Mononuclear cell (primary cell): ENCODE measurements around the gene NPHP3. TPM values are rescaled to one million over a fixed set of nuclear protein-coding genes. Genes with fewer than 3 reads are reported as not detected.
A peak's percentile ranks its signal among the peaks of the same experiment; 100 is the strongest.
"Not testable (repeated sequence)": the region's sequence is repeated elsewhere in the genome, so short reads cannot be mapped to it uniquely, and the experiment has no call there.

Experiments used
- H3K27me3 ChIP-seq: 2 replicates; pipeline ENCODE4 v1.6.0; 2011; ENCODE audit warnings: low read length, control low read depth; ENCODE audit not compliant: insufficient read depth
- H3K4me1 ChIP-seq: 2 replicates; pipeline ENCODE4 v1.5.1; 2011; ENCODE audit warnings: mild to moderate bottlenecking, low read length, control low read depth; ENCODE audit not compliant: insufficient read depth
- H3K4me3 ChIP-seq: 2 replicates; pipeline ENCODE4 v1.5.1; 2011; ENCODE audit warnings: mild to moderate bottlenecking, low read length, moderate library complexity
- H3K9me3 ChIP-seq: 2 replicates; pipeline ENCODE4 v1.5.1; 2011; ENCODE audit warnings: low read depth, mild to moderate bottlenecking, control low read depth, low read length
- total RNA-seq: library from RNA; depleted of rRNA; stranded (reverse); fragments of >200 nt; gene quantifications from one replicate; pipeline ENCODE4 v1.2.3, GENCODE V29; 2012

The NPHP3 gene, protein sequence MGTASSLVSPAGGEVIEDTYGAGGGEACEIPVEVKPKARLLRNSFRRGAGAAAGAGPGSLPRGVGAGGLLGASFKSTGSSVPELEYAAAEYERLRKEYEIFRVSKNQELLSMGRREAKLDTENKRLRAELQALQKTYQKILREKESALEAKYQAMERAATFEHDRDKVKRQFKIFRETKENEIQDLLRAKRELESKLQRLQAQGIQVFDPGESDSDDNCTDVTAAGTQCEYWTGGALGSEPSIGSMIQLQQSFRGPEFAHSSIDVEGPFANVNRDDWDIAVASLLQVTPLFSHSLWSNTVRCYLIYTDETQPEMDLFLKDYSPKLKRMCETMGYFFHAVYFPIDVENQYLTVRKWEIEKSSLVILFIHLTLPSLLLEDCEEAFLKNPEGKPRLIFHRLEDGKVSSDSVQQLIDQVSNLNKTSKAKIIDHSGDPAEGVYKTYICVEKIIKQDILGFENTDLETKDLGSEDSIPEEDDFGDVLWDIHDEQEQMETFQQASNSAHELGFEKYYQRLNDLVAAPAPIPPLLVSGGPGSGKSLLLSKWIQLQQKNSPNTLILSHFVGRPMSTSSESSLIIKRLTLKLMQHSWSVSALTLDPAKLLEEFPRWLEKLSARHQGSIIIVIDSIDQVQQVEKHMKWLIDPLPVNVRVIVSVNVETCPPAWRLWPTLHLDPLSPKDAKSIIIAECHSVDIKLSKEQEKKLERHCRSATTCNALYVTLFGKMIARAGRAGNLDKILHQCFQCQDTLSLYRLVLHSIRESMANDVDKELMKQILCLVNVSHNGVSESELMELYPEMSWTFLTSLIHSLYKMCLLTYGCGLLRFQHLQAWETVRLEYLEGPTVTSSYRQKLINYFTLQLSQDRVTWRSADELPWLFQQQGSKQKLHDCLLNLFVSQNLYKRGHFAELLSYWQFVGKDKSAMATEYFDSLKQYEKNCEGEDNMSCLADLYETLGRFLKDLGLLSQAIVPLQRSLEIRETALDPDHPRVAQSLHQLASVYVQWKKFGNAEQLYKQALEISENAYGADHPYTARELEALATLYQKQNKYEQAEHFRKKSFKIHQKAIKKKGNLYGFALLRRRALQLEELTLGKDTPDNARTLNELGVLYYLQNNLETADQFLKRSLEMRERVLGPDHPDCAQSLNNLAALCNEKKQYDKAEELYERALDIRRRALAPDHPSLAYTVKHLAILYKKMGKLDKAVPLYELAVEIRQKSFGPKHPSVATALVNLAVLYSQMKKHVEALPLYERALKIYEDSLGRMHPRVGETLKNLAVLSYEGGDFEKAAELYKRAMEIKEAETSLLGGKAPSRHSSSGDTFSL (N-terminal part only)
- total RNA-seq: 27.3 TPM

DNA sequence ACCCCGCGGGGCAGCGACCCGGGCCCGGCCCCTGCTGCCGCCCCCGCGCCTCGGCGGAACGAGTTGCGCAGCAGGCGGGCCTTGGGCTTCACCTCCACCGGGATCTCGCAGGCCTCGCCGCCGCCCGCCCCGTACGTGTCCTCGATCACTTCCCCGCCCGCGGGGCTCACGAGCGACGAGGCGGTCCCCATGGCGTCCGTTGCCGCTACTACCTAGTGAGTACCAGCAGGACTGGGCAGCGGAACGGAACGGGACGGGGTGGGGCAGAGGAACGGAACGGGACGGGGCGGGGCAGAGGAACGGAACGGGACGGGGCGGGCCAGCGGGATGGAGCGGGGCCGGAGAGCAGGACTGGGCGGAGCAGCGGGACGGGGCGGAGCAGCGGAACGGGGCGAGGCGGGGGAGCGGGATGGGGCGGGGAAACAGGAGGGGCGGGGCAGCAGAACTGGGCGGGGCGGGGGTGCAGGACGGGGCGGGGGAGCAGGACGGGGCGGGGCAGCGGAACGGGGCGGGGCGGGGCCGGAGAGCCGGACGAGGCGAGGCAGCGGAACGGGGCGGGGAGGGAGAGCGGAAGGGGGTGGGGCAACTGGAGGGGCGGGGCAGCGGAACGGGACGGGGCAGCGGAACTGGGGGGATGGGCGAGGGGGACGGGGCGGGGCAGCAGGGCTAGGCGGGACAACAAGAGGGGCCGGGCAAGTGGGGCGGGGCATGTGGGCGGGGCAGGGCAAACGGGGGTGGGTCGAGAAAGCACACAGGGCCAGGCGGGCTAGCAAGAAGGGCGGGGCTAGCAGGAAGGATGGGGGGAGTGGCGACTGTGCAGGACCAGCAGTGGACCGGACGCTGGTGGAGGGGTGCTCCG is at the start of gene NPHP3:
NPHP3 (minus strand) TSS at position 245 of the 859 bp plus-strand sequence; CDS start at position 191, 54 bp downstream.
- Histone ChIP-seq H3K9me3 (no peaks in the 10 kb centered on the region), H3K4me3 (peak within 1 kb of the TSS; percentile 71), H3K27me3 (no peaks in the 10 kb centered on the region), H3K4me1 (peaks cover 23% of the 10 kb centered on the region)

GRCh38 chr3:132758740-132759139 is 36.5 kb upstream of the NPHP3 start:
- no peak overlapping the region for H3K4me3 ChIP-seq
- no peaks in the 10 kb centered on the region for H3K27me3 ChIP-seq
- no peaks in the 10 kb centered on the region for H3K4me1 ChIP-seq
- H3K9me3 ChIP-seq: no peaks in the 10 kb centered on the region

GRCh38 chr3:132756108-132756650 is 34.0 kb upstream of the NPHP3 start:
- Histone ChIP-seq H3K4me3 (no peak overlapping the region), H3K9me3 (no peaks in the 10 kb centered on the region), H3K4me1 (no peaks in the 10 kb centered on the region), H3K27me3 (no peaks in the 10 kb centered on the region)

- H3K9me3 ChIP-seq: no peaks in the 10 kb centered on the region
- H3K4me3 ChIP-seq: no peak overlapping the region
- peaks cover 3% of the 10 kb centered on the region for H3K27me3 ChIP-seq
- H3K4me1 ChIP-seq: no peaks in the 10 kb centered on the region
These were observed 31.7 kb upstream of the NPHP3 start for GRCh38 chr3:132753946-132754345.

DNA sequence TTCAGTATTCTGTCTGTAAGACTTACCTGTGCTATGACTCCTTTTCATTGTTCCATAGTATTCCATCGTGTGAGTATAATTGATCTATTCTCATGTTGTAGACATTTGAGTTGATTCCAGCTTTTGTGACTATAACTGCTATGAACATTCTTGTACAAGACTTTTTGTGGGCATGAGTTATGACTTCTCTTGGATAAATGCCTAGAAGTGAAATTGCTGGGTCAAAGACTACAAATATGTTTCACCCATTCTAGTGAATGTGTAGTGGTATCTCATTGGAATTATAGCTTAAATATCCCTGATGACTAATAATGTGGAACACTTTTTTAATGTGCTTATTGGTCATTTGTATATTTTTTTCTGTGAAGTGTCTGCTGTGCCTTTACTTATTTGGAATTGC is 27.6 kb upstream of the NPHP3 start:
- H3K9me3 ChIP-seq: no peaks in the 10 kb centered on the region
- H3K27me3 ChIP-seq: peaks cover 3% of the 10 kb centered on the region
- no peak overlapping the region for H3K4me3 ChIP-seq
- no peaks in the 10 kb centered on the region for H3K4me1 ChIP-seq

GRCh38 chr3:132746720-132747119 is 24.5 kb upstream of the NPHP3 start:
- H3K4me1 ChIP-seq, H3K27me3 ChIP-seq, H3K4me3 ChIP-seq, H3K9me3 ChIP-seq: not testable (repeated sequence)

GRCh38 chr3:132738314-132738713 is 16.1 kb upstream of the NPHP3 start:
- Histone ChIP-seq H3K27me3 (peaks cover 25% of the 10 kb centered on the region), H3K4me1 (no peaks in the 10 kb centered on the region), H3K4me3 (no peak overlapping the region), H3K9me3 (no peaks in the 10 kb centered on the region)

DNA sequence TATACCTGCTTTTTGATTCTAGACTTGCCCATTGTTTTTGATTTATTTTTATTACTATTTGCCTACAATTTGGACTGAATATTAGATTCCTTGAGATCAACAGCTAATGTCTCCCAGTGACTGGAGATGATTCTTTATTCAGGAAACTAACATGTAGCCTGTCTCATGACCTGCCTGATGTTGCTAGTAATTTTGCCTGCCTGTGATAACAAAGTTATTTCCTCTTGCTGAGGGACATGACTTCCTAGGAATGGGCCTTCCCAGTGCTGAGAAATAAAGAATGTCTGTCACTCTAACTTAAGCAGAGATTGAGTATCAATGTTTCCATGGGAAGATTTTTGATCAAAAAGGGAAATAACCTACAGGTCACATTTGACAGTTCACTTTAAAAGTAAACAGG is 13.4 kb upstream of the NPHP3 start:
- Histone ChIP-seq H3K4me3 (no peak overlapping the region), H3K9me3 (no peaks in the 10 kb centered on the region), H3K4me1 (no peaks in the 10 kb centered on the region), H3K27me3 (peaks cover 42% of the 10 kb centered on the region)

GRCh38 chr3:132730891-132731580 is 8.8 kb upstream of the NPHP3 start:
- Histone ChIP-seq H3K4me1 (no peaks in the 10 kb centered on the region), H3K27me3 (peaks cover 34% of the 10 kb centered on the region), H3K9me3 (no peaks in the 10 kb centered on the region), H3K4me3 (no peak overlapping the region)

GRCh38 chr3:132726341-132726823 is 4.2 kb upstream of the NPHP3 start:
- peaks cover 9% of the 10 kb centered on the region for H3K4me1 ChIP-seq
- H3K9me3 ChIP-seq: no peaks in the 10 kb centered on the region
- peaks cover 15% of the 10 kb centered on the region for H3K27me3 ChIP-seq
- no peak overlapping the region for H3K4me3 ChIP-seq

DNA sequence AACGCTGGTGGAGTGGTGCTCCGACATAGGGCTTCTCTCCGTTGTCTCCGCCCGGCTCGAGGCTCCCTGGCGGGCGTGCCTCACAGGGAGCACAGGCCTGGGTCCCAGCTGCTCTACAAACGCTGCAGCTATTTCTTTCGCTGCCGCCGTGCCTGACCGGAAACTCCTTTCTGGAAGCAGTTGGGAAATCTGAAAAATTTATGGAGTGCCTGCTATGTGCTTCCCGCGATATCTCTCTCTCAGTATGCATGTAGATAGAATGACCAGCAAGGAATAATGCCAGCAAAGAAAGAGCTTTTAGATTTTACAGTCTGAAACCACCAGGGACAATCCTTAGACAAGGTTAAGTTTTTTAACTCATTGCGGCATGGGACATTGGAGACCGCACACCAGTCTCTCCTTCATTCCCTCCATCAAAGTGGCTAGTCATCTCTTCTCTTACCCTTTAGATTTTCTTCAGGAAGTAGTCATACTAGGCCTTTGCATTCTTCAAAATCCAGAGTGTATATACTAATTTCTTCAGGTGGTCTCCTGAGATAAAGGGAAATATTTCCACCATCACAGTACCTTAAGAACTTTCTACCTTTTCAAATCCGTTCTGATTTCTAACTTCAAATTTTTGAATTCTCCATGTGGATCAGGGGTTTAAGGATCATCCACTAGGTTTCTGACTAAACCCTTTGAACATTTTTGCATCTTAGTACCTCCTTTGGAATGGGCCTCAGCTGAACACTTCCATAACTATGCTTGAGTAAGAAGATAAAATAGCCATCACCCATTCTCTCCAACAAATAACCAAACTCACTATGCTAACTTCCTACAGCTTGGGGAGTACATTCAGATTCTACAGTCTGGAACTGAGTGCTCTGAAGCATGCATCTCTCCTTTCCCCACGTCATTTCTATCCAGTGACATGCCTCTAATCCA is 1.1 kb upstream of the NPHP3 start:
- Histone ChIP-seq H3K9me3 (no peaks in the 10 kb centered on the region), H3K4me1 (peaks cover 23% of the 10 kb centered on the region), H3K27me3 (no peaks in the 10 kb centered on the region), H3K4me3 (peak overlapping the region; percentile 55)

DNA sequence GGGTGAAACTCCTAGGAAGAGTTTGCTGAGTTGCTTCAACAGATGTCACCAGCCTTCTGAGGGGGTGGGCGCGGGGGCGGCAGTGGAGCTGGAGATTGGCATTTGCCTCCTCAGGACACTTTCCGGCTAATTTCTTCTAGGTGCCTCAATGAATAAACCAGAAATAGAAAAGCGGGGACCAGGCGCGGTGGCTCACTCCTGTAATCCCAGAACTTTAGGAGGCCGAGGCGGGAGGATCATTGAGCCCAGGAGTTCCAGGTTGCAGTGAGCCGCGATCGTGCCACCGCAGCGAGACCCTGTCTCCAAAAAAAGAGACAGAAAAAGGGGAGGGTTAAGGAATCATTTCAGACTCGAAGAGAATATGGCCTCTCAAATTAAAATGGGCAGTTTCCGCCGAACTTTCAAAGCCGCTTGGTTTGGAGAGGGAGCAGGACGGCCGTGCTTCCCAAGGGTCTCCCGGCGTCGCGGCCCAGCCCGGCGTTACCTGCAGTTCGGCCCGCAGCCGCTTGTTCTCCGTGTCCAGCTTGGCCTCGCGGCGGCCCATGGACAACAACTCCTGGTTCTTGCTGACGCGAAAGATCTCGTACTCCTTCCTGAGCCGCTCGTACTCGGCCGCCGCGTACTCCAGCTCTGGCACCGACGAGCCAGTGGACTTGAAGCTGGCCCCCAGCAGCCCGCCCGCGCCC is 587 bp downstream of the NPHP3 start:
- H3K9me3 ChIP-seq: no peaks in the 10 kb centered on the region
- peak overlapping the region; percentile 71 for H3K4me3 ChIP-seq
- no peaks in the 10 kb centered on the region for H3K27me3 ChIP-seq
- H3K4me1 ChIP-seq: peaks cover 23% of the 10 kb centered on the region
